PFSK-1 (cell line): ENCODE data around the gene QKI.

ENCODE experiments used
- POLR2AphosphoS5 ChIP-seq: IDR thresholded peaks from 2 replicates; pipeline ENCODE4 v1.6.1; 2012; ENCODE audit warnings: low read depth, mild to moderate bottlenecking, control low read depth, low read length, moderate library complexity
- REST ChIP-seq, 2 experiments: IDR thresholded peaks; 2 replicates each; pipeline versions ENCODE4 v1.6.1 to v1.8.0; 2011 to 2012; ENCODE audit warnings: low read depth in 2 of 2, low read length in 2 of 2, control low read depth in 1 of 2, inconsistent platforms in 1 of 2, mild to moderate bottlenecking in 1 of 2, moderate library complexity in 1 of 2; ENCODE audit not compliant: insufficient read depth in 1 of 2

GRCh38 chr6:163455552-163455951, 41.0 kb downstream of the QKI start:
- TF ChIP-seq POLR2AphosphoS5 (no peak), REST (IDR thresholded peaks at IDR 0.05; ENCODE audit: insufficient read depth in 1 of 2, low read depth in 2 of 2, low read length in 2 of 2) (no peak)
